Measurements from ENCODE around the gene GTPBP6. TPM values are rescaled to one million over a fixed set of nuclear protein-coding genes. Genes with fewer than 3 reads are reported as not detected.

Gene GTPBP6
- total RNA-seq, 4 donors from 2014 or later: 26.2 to 65.3 (median 35.7) TPM

DNA sequence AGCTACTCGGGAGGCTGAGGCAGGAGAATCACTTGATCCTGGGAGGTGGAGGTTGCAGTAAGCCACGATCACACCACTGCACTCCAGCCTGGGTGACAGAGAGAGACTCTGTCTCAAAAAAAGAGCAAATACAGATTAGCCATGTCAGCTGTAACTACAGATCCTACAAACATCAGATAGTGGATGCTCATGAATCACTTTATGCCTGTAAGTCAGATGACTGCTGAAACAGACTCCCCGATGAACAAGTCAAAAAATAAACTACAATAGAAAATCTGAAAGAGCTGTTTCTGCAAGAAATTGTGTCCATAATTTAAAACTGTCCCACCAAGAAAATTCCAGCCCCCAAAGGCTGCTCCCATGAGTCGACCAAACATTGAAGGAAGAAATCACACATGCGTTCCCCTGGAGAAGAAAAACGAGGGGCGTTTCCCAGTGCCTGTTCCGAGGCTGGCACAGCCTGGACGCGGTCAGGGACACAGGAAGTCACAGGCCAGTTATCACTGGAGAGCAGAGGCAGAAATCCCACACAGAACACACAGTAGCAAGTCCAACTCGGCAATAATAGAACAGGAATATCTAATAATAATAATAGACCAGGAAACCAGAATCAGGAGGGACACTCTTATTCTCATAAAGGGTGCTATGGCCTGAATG is 30.0 kb upstream of the GTPBP6 start:
- DNase-seq: no peak
- Histone ChIP-seq H3K4me3 (no peak overlapping the region), H3K4me1 (no peaks in the 10 kb centered on the region), H3K27me3 (no peaks in the 10 kb centered on the region), H3K9me3 (no peaks in the 10 kb centered on the region), H3K36me3 (no peaks in the 10 kb centered on the region), H3K27ac (no peak overlapping the region)
- TF ChIP-seq, protein P1, sequence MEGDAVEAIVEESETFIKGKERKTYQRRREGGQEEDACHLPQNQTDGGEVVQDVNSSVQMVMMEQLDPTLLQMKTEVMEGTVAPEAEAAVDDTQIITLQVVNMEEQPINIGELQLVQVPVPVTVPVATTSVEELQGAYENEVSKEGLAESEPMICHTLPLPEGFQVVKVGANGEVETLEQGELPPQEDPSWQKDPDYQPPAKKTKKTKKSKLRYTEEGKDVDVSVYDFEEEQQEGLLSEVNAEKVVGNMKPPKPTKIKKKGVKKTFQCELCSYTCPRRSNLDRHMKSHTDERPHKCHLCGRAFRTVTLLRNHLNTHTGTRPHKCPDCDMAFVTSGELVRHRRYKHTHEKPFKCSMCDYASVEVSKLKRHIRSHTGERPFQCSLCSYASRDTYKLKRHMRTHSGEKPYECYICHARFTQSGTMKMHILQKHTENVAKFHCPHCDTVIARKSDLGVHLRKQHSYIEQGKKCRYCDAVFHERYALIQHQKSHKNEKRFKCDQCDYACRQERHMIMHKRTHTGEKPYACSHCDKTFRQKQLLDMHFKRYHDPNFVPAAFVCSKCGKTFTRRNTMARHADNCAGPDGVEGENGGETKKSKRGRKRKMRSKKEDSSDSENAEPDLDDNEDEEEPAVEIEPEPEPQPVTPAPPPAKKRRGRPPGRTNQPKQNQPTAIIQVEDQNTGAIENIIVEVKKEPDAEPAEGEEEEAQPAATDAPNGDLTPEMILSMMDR (IDR thresholded peaks at IDR 0.05): no peak
- no peak for TF ChIP-seq POLR2A (IDR thresholded peaks at IDR 0.05)
- intact Hi-C loops (cut with DNase I; ENCODE audit: low total_unique reads): no loop called here

DNA sequence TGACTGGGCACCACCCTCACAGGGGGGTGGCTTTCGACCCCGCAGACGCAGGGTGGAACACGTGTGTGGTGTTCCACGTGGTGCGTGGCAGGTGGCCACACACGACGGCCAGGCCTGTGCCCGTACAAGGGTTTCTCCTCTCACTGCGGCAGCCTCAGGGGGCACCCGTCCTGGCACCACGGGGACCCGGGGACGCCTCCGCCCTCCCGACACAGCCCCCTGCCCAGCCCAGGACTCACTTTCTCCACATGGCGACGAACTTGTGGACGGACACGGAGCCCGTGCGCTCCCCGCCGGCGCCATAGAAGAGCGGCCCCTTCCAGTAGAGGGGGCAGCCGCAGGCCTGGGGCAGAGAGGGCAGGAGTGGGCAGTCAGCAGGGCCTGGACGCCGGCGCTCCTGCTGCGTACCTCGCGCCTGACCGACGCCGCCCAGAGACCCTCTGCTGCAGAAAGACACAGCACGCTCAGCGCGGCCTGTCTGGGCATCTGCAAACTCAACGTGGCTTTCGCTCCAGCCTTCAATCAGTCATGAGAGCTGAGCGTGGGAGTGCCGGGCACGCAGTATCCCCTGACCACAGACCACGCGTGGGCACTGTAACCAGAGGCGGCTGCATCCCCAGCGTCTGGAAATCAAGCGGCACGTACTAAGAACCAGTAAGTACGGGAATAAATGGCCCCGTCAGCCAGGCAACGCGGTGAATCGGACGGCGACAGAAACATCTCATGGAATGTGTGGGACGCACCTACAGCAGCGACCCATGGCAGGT is 28.9 kb upstream of the GTPBP6 start:
- intact Hi-C loops (cut with DNase I; ENCODE audit: low total_unique reads): no loop called here
- H3K4me3 ChIP-seq: no peak overlapping the region
- H3K36me3 ChIP-seq: no peaks in the 10 kb centered on the region
- TF ChIP-seq POLR2A (IDR thresholded peaks at IDR 0.05): no peak
- TF ChIP-seq, protein P1 (IDR thresholded peaks at IDR 0.05): no peak
- H3K27me3 ChIP-seq: no peaks in the 10 kb centered on the region
- H3K27ac ChIP-seq: no peak overlapping the region
- H3K9me3 ChIP-seq: no peaks in the 10 kb centered on the region
- H3K4me1 ChIP-seq: no peaks in the 10 kb centered on the region
- no peak for DNase-seq

DNA sequence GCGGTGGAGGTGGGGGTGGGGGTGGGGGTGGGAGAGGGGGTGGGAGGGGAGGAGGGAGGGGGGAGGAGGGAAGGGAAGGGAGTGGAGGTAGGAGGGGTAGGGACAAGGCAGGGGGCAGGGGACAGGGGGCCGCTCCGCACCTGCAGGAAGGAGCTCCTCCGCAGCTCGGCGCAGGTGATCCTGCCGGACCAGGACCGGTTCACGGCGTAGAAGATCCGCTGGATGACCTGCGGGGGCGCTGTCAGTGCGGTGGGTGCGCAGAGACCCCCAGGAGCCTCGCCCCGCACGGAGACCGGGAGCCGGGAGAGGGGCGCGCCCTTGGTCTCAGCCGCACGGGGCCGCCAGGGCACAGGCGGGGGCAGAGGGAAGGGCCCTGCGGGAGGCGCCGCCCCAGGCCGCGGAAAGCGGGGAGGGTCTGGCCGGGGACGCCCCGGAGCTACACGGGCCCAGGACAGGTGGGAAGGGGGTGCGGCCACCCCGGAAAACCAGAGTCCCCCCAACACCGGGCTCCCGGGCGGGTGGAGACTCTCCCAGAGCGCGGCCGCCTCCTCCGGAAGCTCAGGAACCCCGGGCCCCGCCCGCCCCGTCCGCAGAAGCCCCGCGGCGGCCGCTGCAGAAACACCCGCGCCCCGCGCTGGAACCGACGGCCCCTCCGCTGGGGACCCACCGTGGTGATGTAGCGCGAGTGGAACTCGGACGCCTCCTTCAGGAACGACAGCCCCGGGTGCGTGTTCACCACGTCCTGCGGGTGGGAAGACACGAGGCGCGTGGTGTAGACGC is 27.6 kb upstream of the GTPBP6 start:
- Histone ChIP-seq H3K4me1 (no peaks in the 10 kb centered on the region), H3K9me3 (no peaks in the 10 kb centered on the region), H3K4me3 (no peak overlapping the region), H3K27ac (no peak overlapping the region), H3K27me3 (no peaks in the 10 kb centered on the region), H3K36me3 (no peaks in the 10 kb centered on the region)
- intact Hi-C loops (cut with DNase I; ENCODE audit: low total_unique reads): no loop called here
- no peak for DNase-seq
- TF ChIP-seq POLR2A (IDR thresholded peaks at IDR 0.05): no peak
- TF ChIP-seq, protein P1 (IDR thresholded peaks at IDR 0.05): no peak

DNA sequence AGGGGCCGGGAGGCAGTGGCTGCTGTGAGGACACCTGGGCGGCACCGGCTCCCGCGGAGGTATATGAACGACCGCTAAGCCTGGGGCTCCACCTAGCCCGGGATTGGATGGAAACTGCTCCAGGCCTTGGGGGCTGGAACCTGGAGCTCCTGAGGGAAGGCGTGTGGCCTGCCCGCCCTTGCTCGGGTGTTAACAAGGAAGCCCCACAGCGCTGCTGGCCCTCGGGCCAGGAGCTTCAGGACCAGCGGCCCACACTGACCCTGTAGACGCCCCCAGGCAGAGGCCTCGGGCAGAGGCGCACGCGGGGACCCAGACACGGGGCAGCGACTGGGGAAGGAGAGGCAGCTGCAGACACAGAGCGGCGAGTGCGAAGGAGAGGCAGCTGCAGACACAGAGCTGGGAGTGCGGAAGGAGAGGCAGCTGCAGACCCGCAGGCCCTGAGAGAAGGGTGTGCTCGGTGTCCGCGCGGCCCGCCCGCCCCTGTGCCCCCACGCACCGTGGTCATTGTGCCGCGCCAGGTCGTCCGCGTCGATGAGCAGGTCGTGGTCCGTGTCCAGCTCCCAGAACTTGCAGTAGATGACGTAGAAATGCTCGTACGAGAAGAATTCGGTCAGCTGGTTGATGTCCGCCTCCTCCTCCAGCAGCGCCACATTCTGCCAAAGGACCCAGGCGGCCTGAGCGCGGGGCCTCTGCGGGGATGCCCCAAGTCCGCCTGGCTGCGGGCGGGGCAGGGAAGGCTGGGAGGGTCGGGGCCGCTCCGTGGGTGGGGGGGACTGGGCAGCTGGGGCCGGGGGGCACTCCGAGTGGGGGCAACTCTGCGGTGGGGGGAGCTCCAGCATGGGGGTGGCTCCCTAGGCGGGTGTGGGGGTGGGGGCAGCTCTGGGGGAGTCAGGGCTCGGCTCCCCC is 26.7 kb upstream of the GTPBP6 start:
- TF ChIP-seq, protein P1 (IDR thresholded peaks at IDR 0.05): no peak
- TF ChIP-seq POLR2A (IDR thresholded peaks at IDR 0.05): no peak
- intact Hi-C loops (cut with DNase I; ENCODE audit: low total_unique reads): no loop called here
- no peak for DNase-seq
- Histone ChIP-seq H3K4me1 (no peaks in the 10 kb centered on the region), H3K4me3 (no peak overlapping the region), H3K27ac (no peak overlapping the region), H3K9me3 (no peaks in the 10 kb centered on the region), H3K27me3 (no peaks in the 10 kb centered on the region), H3K36me3 (no peaks in the 10 kb centered on the region)

All from uterus (tissue), 4 donors.